Measurements from ENCODE around the gene RHNO1.

RHNO1 gene

DNA sequence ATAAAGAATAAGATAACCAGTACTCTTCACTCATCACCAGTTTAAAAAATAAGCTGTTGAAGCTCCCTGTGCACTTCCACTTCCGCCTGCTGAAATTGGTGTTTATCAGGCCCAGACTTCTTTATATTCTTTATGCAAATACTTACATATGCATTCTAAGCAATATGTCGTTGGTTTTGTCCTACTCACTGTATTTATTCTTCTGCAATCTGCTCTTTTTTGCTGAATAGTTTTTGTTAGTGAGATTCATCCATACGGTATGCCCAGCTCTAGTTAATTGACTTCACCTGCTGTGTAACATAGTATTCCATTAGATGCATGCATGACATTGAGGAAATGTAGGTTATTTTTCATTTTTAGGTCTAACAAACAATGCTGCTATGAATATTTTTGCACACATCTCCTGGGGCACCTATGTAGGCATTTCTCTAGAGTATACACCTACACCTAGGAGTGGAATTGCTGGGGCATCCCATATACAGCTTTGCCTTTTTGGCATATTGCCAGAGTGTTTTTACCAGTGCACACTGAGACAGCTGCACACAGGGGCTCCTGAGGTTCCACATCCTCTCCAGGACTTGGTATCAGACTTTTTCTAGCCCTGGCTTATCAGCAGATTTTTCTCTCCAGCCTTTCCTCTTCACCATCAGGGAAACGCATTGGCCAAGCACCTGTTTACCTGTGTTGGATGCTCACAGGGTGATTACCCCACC lies 41.2 kb upstream of the RHNO1 start:
- H3K4me3 ChIP-seq (replicated peaks; ENCODE audit: low read depth, low read length): no peak overlapping the region
- DNase-seq (ENCODE audit: low read depth): no peak
- TF ChIP-seq, protein P1, sequence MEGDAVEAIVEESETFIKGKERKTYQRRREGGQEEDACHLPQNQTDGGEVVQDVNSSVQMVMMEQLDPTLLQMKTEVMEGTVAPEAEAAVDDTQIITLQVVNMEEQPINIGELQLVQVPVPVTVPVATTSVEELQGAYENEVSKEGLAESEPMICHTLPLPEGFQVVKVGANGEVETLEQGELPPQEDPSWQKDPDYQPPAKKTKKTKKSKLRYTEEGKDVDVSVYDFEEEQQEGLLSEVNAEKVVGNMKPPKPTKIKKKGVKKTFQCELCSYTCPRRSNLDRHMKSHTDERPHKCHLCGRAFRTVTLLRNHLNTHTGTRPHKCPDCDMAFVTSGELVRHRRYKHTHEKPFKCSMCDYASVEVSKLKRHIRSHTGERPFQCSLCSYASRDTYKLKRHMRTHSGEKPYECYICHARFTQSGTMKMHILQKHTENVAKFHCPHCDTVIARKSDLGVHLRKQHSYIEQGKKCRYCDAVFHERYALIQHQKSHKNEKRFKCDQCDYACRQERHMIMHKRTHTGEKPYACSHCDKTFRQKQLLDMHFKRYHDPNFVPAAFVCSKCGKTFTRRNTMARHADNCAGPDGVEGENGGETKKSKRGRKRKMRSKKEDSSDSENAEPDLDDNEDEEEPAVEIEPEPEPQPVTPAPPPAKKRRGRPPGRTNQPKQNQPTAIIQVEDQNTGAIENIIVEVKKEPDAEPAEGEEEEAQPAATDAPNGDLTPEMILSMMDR (IDR thresholded peaks at IDR 0.05; ENCODE audit: low read length, missing control alignments): no peak

DNA sequence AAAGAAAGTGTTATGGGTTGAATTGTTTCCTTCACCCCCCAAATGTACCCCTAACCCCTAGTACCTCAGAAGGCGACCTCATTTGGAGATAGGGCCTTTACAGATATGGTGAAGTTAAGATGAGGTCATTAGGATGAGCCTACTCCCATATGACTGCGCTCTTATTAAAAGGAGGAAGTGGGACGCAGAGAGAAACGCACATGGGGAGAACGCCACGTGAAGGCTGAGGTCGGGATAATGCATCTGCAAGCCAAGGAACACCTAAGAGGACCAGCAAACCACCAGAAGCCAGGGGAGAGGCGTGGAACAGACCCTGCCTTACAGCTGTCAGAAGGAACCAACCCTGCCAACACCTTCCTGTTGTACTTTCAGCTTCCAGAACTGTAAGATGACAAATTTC lies 40.4 kb upstream of the RHNO1 start:
- DNase-seq (ENCODE audit: low read depth): no peak
- TF ChIP-seq, protein P1 (IDR thresholded peaks at IDR 0.05; ENCODE audit: low read length, missing control alignments): no peak
- H3K4me3 ChIP-seq (replicated peaks; ENCODE audit: low read depth, low read length): no peak overlapping the region

GRCh38 chr12:2841056-2841650 lies 35.9 kb upstream of the RHNO1 start:
- TF ChIP-seq, protein P1 (IDR thresholded peaks at IDR 0.05; ENCODE audit: low read length, missing control alignments): no peak
- no peak overlapping the region for H3K4me3 ChIP-seq (replicated peaks; ENCODE audit: low read depth, low read length)
- DNase-seq (ENCODE audit: low read depth): no peak

GRCh38 chr12:2842948-2843347 lies 34.1 kb upstream of the RHNO1 start:
- TF ChIP-seq, protein P1 (IDR thresholded peaks at IDR 0.05; ENCODE audit: low read length, missing control alignments): no peak
- H3K4me3 ChIP-seq (replicated peaks; ENCODE audit: low read depth, low read length): no peak overlapping the region
- DNase-seq (ENCODE audit: low read depth): no peak

- TF ChIP-seq, protein P1 (IDR thresholded peaks at IDR 0.05; ENCODE audit: low read length, missing control alignments): no peak
- H3K4me3 ChIP-seq (replicated peaks; ENCODE audit: low read depth, low read length): no peak overlapping the region
- peak; percentile 18 for DNase-seq (ENCODE audit: low read depth)
These were observed 32.2 kb upstream of the RHNO1 start for GRCh38 chr12:2844786-2845185.

DNA sequence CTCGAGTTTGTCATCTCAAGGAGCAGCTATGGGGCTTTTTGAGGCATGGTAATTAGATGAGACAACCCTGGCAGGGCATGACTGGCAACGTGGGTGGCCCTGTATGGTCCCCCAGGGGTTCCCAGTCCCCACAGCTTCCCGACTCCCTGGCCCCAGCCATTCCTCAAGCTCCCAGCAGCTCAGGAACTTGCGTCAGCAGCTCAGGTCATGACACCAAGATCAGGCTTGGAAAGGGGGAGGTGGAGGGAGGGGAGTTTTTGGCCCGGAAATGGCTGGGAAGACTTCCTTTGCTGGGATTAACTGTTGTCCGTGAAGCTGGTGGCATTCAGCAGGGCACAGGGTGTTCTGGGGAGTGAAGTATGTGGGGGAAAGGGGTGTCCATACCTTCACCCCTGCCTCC lies 31.7 kb upstream of the RHNO1 start:
- H3K4me3 ChIP-seq (replicated peaks; ENCODE audit: low read depth, low read length): no peak overlapping the region
- peak; percentile 84 for DNase-seq (ENCODE audit: low read depth)
- TF ChIP-seq, protein P1 (IDR thresholded peaks at IDR 0.05; ENCODE audit: low read length, missing control alignments): no peak

DNA sequence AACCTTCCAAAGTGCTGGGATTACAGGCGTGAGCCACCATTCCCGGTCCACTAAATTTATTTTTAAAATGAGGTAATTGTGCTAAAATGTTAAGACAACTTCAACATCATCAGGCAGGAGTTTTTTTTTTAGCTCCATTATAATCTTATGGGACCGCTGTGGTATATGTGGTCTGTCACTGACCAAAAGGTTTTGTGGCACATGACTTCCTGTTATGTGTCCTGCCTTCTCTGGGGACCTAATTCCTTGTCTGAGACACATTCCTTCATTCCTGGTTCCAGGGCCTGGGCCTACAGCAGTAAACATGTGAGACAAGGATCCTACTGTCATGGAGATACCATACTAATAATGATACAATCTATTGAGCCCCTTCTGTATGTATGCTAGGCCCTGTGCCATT lies 25.1 kb upstream of the RHNO1 start:
- TF ChIP-seq, protein P1 (IDR thresholded peaks at IDR 0.05; ENCODE audit: low read length, missing control alignments): no peak
- no peak overlapping the region for H3K4me3 ChIP-seq (replicated peaks; ENCODE audit: low read depth, low read length)
- DNase-seq (ENCODE audit: low read depth): no peak
